ENCODE results near the gene DDX6.

DDX6 gene

DNA sequence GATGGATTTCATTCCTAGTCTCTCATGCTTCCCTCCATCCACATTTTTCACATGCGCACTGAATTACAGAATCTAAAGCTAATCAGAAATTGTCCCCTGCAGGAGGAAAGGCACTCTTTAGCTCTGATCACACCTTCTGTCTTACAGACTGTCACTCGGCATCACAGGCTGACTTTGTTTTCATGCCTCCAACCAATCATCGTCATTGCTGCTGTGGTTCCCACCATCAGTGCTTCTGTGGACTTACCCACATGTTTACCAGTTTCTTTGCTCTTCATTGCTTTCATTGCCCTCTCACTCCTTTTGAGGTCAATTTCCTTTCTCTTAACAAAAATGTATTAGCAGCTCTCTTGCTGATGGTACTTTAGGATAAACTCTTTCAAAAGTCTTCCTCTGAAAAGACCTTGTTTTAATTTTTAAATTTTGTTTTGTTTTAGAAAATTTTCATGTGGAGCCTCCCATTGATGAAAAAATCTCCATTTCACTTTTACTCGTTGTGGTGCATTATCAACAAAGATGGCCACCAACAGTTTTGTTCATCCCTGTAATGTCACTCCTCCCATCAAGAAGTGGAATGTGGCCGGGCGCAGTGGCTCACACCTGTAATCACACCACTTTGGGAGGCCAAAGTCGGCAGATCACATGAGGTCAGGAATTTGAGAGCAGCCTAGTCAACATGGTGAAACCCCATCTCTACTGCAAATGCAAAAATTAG lies 91.3 kb downstream of the DDX6 start:
- no peak for DNase-seq
